Tibial nerve (tissue), 4 donors: ENCODE data around the gene NTM. TPM values are rescaled to one million over a fixed set of nuclear protein-coding genes. Genes with fewer than 3 reads are reported as not detected.

ENCODE experiments used
- DNase-seq, 2 donors: peaks; one replicate each; pipeline ENCODE4 v3.0.0-alpha.2; 2019; ENCODE audit warnings: low spot score in 2 of 2
- H3K27ac ChIP-seq, 4 donors: fragments of 200-600 bp; sonication (generic) in 3 of 4; one replicate each; pipeline ENCODE4 v1.5.1; 2017 to 2019; ENCODE audit warnings: mild to moderate bottlenecking in 1 of 4
- H3K27me3 ChIP-seq, 2 donors: fragments of 200-600 bp; sonication (generic) in 1 of 2; one replicate each; pipeline versions ENCODE4 v1.5.1 to v1.6.0; 2017 to 2019
- H3K36me3 ChIP-seq, 3 donors: fragments of 200-600 bp; sonication (generic); one replicate each; pipeline ENCODE4 v1.5.1; 2018 to 2019
- H3K4me1 ChIP-seq, 4 donors: fragments of 200-600 bp; sonication (generic) in 3 of 4; one replicate each; pipeline ENCODE4 v1.5.1; 2017 to 2019
- H3K4me3 ChIP-seq, 4 donors: fragments of 200-600 bp; sonication (generic) in 3 of 4; one replicate each; pipeline ENCODE4 v1.5.1; 2017 to 2019; ENCODE audit warnings: mild to moderate bottlenecking in 1 of 4, moderate library complexity in 1 of 4
- H3K9me3 ChIP-seq, 4 donors: fragments of 200-600 bp; sonication (generic) in 3 of 4; one replicate each; pipeline ENCODE4 v1.5.1; 2017 to 2019
- CTCF ChIP-seq, 5 experiments: fragments of 200-600 bp in 3 of 5; fragments of 450-650 bp in 2 of 5; sonication (generic) in 3 of 5; IDR thresholded peaks; one replicate each; pipeline ENCODE4 v1.5.1; 2016 to 2019; ENCODE audit warnings: antibody characterized with exemption in 5 of 5, mild to moderate bottlenecking in 3 of 5, moderate library complexity in 2 of 5
- EP300 ChIP-seq, 2 donors: sonication (generic); formaldehyde crosslinking; IDR thresholded peaks; one replicate each; pipeline ENCODE4 v1.6.1; 2017; ENCODE audit warnings: antibody characterized with exemption in 2 of 2, mild to moderate bottlenecking in 1 of 2
- POLR2A ChIP-seq, 2 donors: fragments of 450-650 bp; IDR thresholded peaks; one replicate each; pipeline ENCODE4 v1.6.1; 2017; ENCODE audit warnings: antibody characterized with exemption in 2 of 2, mild to moderate bottlenecking in 2 of 2, moderate library complexity in 2 of 2
- WGBS, 2 donors: methylation state at CpG; one replicate each; pipeline ENCODE4 v1.1.5; 2018; 5-methylcytosine and 5-hydroxymethylcytosine counted together
- total RNA-seq, 4 donors: library from RNA; depleted of rRNA; stranded (reverse); fragments of >200 nt; gene quantifications; one replicate each; pipeline ENCODE4 v1.1.0, GENCODE V29; 2016

NTM gene
- total RNA-seq, 4 donors from 2014 or later: 3.7 to 11.4 (median 10.8) TPM

DNA sequence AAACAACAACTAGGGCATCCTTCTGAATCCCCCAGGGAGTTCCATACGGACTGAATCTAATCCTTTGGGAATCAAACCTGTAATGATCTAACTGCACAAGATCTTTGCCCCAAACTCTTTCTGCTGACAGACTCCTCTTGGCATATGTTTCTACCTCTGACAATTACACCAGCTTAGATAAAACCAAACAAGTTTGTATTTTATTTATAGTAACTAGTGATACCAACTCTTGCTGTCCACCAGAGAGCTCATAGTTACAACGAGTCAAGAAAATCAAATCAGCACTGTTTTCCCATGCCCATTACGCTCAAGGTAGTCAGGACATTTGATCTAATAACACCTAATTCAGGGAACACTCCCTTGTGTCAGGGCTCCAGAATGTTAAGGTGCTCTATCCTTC, 972.0 kb downstream of the NTM start:
- WGBS, 2 donors: 69 to 70% methylated on average over 3 of the region's 3 CpGs
- TF ChIP-seq EP300 (IDR thresholded peaks at IDR 0.05) (no peak), CTCF (IDR thresholded peaks at IDR 0.05) (no peak), POLR2A (IDR thresholded peaks at IDR 0.05) (no peak)
- Histone ChIP-seq H3K27ac (no peak overlapping the region), H3K4me3 (no peak overlapping the region), H3K4me1 (no peaks in the 10 kb centered on the region), H3K27me3 (no peaks in the 10 kb centered on the region), H3K9me3 (no peaks in the 10 kb centered on the region), H3K36me3 (no peaks in the 10 kb centered on the region)
- DNase-seq: no peak

- DNase-seq: no peak
- Histone ChIP-seq H3K27me3 (no peaks in the 10 kb centered on the region), H3K4me1 (no peaks in the 10 kb centered on the region), H3K9me3 (no peaks in the 10 kb centered on the region), H3K4me3 (no peak overlapping the region), H3K36me3 (no peaks in the 10 kb centered on the region), H3K27ac (no peak overlapping the region)
- 49 to 51% methylated on average over 5 of the region's 5 CpGs for WGBS, 2 donors
- TF ChIP-seq POLR2A (IDR thresholded peaks at IDR 0.05): no peak
- TF ChIP-seq EP300 (IDR thresholded peaks at IDR 0.05): no peak
- TF ChIP-seq CTCF (IDR thresholded peaks at IDR 0.05): no peak
Observed at GRCh38 chr11:132343445-132344175, 973.2 kb downstream of the NTM start.

DNA sequence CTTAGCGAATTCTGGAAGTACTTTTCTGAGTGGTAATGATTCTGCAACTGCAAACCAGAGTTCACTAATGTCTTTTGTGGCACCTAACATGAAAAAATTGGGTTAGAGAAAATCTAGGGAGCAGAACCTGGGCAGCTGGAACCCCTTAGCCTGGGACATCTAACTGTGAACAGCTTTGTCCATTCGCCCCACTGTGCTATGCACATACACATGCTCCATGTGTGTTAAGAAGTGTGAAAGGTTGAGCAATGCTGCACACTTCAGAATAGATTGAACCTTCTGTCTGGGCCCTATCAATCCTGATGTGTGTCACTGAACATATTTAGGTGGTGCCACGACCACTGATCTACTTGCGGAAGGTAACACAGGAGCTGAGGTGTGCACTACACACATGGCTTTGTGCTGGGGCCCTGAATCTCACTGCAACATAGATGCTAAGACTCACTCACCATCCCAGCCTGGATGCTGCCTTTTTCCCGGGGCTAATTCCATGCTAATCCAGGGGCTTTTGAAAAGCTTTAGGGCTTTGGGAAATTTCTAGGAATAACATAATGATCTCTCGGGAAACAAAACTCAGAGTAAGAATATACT, 976.2 kb downstream of the NTM start:
- H3K9me3 ChIP-seq: no peaks in the 10 kb centered on the region
- TF ChIP-seq POLR2A (IDR thresholded peaks at IDR 0.05): no peak
- no peak for TF ChIP-seq EP300 (IDR thresholded peaks at IDR 0.05)
- no peak for TF ChIP-seq CTCF (IDR thresholded peaks at IDR 0.05)
- H3K27me3 ChIP-seq: no peaks in the 10 kb centered on the region
- WGBS, 2 donors: 70 to 76% methylated on average over 6 of the region's 6 CpGs
- H3K4me3 ChIP-seq: no peak overlapping the region
- no peak overlapping the region for H3K27ac ChIP-seq
- H3K36me3 ChIP-seq: no peaks in the 10 kb centered on the region
- no peaks in the 10 kb centered on the region for H3K4me1 ChIP-seq
- DNase-seq: no peak

DNA sequence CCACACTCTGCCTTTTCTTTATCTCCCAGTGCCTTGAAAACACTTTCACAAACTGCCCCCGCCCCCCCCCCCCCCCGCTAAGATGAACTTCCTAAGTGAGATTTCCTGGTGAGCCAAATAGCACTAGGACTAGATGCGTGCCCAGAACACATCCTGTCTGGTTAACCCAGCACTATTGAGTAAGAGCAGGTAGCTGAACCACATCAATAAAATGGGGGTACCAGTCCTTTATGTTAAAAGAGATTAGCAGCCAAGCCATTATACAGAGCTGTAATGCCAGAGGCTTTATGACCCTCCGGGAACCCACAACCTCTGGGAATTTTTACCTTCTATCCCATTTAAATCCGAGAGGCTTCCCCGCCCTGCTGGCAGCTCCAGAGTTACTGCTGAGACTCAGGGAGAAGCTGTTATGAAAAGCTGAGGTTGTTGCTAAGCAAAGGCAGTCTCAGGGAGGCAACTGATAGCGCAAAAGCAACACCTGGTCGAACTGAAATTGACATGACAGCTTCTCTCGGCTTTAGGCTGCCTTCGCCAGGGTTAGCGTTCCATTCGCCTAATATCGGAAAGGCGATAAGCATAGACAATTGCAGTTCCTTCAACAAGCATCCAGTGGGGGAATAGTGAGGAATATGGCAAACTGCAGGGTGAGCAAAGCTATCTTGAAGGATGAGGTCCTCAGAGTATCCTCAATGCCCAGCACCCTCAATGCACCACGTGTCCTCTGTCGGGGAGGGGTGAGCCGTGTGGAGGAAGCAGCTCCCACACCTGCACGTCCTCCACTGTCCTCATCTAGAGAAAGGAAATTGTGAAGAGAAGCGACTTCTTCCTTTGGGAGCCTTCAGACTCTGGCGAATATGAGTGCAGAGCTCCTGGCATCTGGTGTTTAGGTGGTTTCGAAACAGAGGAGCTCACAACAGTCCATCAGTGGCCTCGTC, 977.0 kb downstream of the NTM start:
- no peak for DNase-seq
- WGBS, 2 donors: 65% methylated on average over 22 of the region's 22 CpGs

More for the DNA sequence above, 977.0 kb downstream of the NTM start:
- Histone ChIP-seq H3K4me3 (no peak overlapping the region), H3K9me3 (no peaks in the 10 kb centered on the region), H3K27me3 (no peaks in the 10 kb centered on the region), H3K4me1 (no peaks in the 10 kb centered on the region), H3K27ac (no peak overlapping the region), H3K36me3 (no peaks in the 10 kb centered on the region)
- TF ChIP-seq EP300 (IDR thresholded peaks at IDR 0.05) (no peak), POLR2A (IDR thresholded peaks at IDR 0.05) (no peak), CTCF (IDR thresholded peaks at IDR 0.05) (no peak)
